Stimulated activated effector memory CD8-positive, alpha-beta T cell treated with anti-CD3 and anti-CD28 coated beads, Interleukin-12 subunit alpha, Interleukin-12 subunit beta, amount 100 ng/mL, for 72 hours (primary cell): ENCODE data around the gene PRSS50.
"Not testable (repeated sequence)": the region's sequence is repeated elsewhere in the genome, so short reads cannot be mapped to it uniquely, and the experiment has no call there.

Experiments used
- ATAC-seq: fragments of 150-1000 bp; cut with Tn5 transposase; 2 replicates; pipeline ENCODE4 v1.10.0; 2021
- DNase-seq, 2 donors: peaks; one replicate each; pipeline ENCODE4 v3.0.0; 2021 to 2022; ENCODE audit warnings: low spot score in 2 of 2
- H3K27ac Mint-ChIP-seq: one replicate; pipeline ENCODE4 v1.8.0; 2022; ENCODE audit warnings: mild to moderate bottlenecking, mixed read lengths
- H3K36me3 Mint-ChIP-seq: one replicate; pipeline ENCODE4 v1.8.0; 2022; ENCODE audit warnings: mild to moderate bottlenecking, mixed read lengths
- H3K4me1 Mint-ChIP-seq: one replicate; pipeline ENCODE4 v1.8.0; 2022; ENCODE audit warnings: mixed read lengths
- H3K4me3 Mint-ChIP-seq: one replicate; pipeline ENCODE4 v1.8.0; 2022; ENCODE audit warnings: mild to moderate bottlenecking, mixed read lengths
- H3K9me3 Mint-ChIP-seq: one replicate; pipeline ENCODE4 v1.8.0; 2022; ENCODE audit warnings: mixed read lengths

The PRSS50 gene, protein sequence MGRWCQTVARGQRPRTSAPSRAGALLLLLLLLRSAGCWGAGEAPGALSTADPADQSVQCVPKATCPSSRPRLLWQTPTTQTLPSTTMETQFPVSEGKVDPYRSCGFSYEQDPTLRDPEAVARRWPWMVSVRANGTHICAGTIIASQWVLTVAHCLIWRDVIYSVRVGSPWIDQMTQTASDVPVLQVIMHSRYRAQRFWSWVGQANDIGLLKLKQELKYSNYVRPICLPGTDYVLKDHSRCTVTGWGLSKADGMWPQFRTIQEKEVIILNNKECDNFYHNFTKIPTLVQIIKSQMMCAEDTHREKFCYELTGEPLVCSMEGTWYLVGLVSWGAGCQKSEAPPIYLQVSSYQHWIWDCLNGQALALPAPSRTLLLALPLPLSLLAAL

DNA sequence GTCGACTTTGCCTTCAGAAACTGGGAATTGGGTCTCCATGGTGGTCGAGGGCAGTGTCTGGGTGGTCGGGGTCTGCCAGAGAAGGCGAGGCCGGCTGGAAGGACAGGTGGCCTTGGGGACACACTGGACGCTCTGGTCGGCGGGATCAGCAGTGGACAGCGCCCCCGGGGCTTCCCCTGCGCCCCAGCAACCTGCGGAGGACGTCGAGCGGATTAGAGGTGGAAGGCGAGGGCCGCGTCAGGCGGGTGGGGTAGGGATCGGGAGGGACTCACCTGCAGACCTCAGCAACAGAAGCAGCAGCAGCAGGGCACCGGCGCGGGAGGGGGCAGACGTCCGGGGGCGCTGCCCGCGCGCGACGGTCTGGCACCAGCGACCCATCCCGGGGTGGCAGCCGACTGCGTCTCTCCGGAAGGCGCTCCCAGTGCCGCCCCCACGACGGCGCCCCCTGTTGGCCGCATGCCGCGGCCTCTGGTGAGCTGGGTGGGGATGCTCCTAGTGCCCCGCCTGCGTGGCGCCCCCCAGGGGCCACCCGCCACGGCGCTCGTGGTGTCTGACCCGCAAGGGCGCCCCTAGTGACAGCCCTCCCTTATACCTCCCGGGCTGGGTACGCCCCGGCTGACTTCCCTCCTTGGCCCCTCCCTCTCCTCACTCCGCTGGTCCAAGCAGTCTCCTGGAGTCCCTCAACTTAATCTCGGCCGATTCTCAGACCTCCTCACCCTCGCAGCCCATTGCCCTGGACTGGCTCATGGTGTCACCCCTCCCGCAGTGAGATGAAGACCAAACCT lies at the start of gene PRSS50:
Gene PRSS50 (minus strand): TSS at position 423 of the 785 bp plus-strand sequence. CDS start 45 bp downstream, at position 378.
- H3K9me3 Mint-ChIP-seq: no peaks in the 10 kb centered on the region
- ATAC-seq (no peak), DNase-seq (peak in 1 of 2 donors; percentile 51)
- H3K36me3 Mint-ChIP-seq: no peaks in the 10 kb centered on the region
- H3K27ac Mint-ChIP-seq: no peak within 1 kb of the TSS
- no peak within 1 kb of the TSS for H3K4me3 Mint-ChIP-seq
- H3K4me1 Mint-ChIP-seq: peaks cover 17% of the 10 kb centered on the region

DNA sequence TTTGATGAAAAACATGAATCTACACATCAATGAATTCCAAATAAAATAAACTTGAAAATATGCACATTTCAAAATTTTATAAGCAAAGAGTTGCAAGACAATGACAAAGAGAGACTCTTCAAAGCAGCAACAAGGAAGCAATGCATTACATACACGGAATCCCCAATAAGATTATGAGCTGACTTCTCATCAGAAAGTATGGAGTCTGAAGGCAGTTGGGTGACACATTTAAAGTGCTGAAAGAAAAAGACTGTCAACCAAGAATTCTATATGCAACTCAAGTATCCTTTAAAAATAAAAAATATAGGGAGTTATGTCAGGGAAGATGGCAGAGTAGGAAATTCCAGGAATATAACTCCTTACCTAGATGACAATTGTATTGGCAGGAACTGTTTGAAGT lies 46.5 kb upstream of the PRSS50 start:
- H3K9me3 Mint-ChIP-seq: peaks cover 29% of the 10 kb centered on the region
- H3K4me3 Mint-ChIP-seq: no peak overlapping the region
- H3K27ac Mint-ChIP-seq: no peak overlapping the region
- DNase-seq (no peak), ATAC-seq (no peak)
- H3K36me3 Mint-ChIP-seq: no peaks in the 10 kb centered on the region
- H3K4me1 Mint-ChIP-seq: no peaks in the 10 kb centered on the region

DNA sequence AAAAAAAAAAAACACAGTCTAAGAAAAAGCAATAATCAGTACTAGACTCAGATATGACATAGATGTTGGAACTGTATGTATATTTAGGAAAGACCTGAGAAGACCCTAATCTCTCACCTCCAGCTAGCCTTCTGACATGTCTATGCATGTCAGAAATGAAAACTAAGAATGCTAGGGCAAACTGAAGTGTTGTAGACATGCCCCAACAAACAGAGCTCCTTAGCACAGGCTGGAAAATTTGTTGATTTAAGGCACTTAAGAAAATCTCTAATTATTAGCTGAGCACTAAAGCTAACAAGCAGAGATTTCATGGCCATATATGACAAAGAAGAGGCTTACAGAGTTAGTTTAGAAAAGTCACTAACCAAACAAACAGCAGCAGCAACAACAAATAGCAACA lies 45.5 kb upstream of the PRSS50 start:
- Mint-ChIP-seq H3K36me3 (no peaks in the 10 kb centered on the region), H3K27ac (no peak overlapping the region), H3K4me3 (no peak overlapping the region), H3K4me1 (no peaks in the 10 kb centered on the region), H3K9me3 (peaks cover 24% of the 10 kb centered on the region)
- DNase-seq (no peak), ATAC-seq (no peak)

DNA sequence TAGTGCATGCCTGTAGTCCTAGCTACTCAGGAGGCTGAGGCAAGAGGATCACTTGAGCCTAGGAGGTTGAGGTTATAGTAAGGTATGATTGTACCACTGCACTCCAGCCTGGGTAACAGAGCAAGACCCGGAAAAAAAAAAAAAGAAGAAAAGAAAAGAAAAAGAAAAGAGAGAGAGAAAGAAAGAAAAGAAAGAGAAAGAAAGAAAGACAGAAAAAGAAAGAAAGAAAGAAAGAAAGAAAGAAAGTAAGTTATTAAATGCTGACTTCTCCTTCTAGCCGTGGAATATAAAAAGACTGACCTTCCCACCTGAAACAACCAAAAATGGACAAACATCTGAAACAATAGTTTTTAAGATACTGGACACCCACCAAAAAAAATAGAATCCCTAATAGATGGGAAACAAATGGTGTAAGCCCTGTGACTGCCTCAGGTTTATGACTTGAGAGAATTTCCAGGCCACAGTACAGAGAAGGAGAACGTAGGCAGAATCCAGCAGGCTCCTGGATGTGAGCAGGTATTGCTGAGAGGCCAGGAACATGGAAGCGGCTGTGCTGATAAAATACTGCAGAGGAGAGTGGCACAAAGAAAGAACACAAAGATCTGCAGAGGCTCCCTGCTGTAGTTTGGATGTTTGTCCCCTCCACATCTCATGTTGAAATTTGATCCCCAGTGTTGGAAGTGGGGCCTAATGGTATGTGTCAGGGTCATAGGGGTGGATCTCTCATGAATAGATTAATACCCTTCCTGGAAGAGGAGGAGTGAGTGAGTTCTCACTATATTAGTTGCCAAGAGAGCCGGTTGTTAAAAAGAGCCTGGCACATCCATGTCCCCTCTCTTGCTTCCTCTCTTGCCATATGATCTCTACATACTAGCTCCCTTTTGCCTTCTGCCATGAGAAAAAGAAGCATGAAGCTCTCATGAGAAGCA lies 41.8 kb upstream of the PRSS50 start:
- Mint-ChIP-seq H3K4me3 (no peak overlapping the region), H3K36me3 (no peaks in the 10 kb centered on the region), H3K27ac (no peak overlapping the region), H3K9me3 (peaks cover 16% of the 10 kb centered on the region), H3K4me1 (no peaks in the 10 kb centered on the region)
- ATAC-seq (no peak), DNase-seq (no peak)

DNA sequence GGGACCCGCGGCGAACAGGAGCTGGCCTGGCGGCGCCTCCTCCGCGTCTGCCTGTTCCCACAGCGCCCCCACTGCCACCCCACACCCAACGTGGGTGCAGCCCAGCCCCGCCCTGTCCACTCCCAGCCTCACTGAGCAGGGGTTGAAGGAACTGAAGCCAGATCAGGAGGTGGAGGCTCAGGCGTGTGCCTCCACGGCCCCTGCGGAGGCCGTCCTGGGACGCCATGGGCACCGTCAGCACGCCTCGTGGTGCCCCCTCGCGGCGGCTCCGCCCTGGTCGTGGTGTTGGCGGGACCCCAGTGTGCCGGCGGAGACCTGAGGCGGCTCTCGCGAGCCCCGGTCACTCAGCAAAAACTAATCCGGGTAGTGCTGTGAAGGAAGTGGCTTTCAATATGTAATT lies 39.0 kb upstream of the PRSS50 start:
- no peak for DNase-seq
- Mint-ChIP-seq H3K4me1 (no peaks in the 10 kb centered on the region), H3K9me3 (no peaks in the 10 kb centered on the region), H3K4me3 (no peak overlapping the region), H3K27ac (no peak overlapping the region), H3K36me3 (no peaks in the 10 kb centered on the region)
- ATAC-seq: no peak

DNA sequence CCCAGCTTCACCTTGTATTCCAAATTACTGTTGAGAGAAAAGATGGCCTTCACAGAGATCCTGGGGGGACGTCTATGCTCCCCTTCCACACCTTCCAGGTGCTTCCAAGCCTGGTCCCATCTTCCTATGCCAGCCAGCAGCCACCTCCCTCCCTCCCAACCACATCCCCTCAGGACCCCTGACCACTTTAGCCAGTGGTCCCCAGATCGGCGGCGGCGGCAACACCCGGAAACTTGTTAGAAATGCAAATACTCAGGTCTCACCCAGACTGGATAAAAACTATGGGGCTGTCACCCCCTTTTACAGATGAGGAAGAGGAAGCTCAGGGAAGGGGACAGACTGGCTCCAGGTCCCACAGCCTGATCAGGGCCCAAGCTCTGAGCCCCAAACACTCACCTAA lies 38.0 kb upstream of the PRSS50 start:
- peak overlapping the region; percentile 23 for H3K27ac Mint-ChIP-seq
- H3K4me1 Mint-ChIP-seq: no peaks in the 10 kb centered on the region
- DNase-seq: no peak
- ATAC-seq: no peak
- H3K4me3 Mint-ChIP-seq: no peak overlapping the region
- no peaks in the 10 kb centered on the region for H3K9me3 Mint-ChIP-seq
- no peaks in the 10 kb centered on the region for H3K36me3 Mint-ChIP-seq

DNA sequence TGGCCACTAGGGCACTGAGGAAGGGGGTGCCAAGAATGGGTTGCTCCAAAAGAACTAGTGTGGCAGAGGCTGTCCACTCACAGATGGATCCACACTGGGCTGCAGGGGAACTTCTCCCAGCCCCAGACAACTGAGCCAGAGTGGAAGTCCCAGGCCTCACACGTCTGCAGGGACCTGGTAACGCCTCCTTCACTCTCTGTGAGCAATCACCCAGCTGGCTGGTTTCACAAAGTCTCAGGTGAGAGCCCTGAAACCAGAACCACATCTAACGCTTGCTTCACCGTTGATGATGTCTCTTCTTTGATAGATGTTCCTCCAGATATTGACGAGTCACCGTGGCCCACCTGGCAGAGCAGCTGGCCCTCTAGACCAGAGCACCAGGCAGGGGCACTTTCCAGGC lies 35.5 kb upstream of the PRSS50 start:
- H3K9me3 Mint-ChIP-seq, H3K36me3 Mint-ChIP-seq, H3K4me1 Mint-ChIP-seq, H3K4me3 Mint-ChIP-seq, DNase-seq, H3K27ac Mint-ChIP-seq: not testable (repeated sequence)
- peak; percentile 29 for ATAC-seq

DNA sequence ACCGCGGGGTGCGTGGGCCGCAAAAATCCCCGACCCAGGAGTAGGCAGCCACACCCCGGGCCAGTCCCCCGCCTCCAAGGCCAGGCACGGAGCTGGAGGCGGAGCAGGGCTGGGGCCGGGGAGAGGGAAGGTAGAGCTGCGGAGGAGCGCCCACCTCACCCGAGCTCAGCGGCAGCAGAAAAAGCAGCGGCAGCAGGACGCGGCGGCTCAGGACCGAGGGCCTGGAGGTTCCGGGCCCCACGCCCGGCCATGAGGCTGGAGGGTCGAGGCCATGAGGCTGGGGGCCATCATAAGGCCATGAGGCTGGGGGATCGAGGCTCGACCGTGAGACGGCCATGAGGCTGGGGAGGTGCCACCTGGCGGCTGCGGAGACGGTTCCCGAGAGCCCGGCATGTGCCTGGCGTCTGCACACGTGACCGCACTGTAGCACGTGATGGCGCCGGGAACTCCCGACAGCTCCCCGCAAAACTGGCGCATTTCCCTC lies 32.9 kb upstream of the PRSS50 start:
- Mint-ChIP-seq H3K9me3 (no peaks in the 10 kb centered on the region), H3K36me3 (no peaks in the 10 kb centered on the region), H3K4me3 (no peak overlapping the region), H3K4me1 (no peaks in the 10 kb centered on the region), H3K27ac (no peak overlapping the region)
- no peak for ATAC-seq
- no peak for DNase-seq

DNA sequence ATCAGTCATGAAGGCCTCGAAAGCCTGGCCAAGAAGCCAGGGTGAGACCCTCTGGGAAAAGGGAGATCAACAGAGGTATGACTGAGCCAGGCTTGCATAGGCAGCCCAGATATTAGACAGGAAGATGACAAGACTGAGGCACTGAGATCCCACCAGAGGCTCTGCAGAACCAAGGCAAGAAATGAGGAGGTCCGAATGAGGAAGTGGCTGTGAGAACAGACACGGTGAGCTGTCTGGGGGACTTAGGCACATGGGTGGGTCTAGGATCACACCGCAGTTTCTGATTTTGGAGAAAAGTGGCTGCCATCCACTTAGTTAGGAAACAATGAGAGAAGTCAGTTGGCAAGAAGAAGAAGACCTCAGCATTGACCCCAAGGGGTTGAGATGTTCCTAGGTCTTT lies 31.5 kb upstream of the PRSS50 start:
- ATAC-seq (no peak), DNase-seq (no peak)
- H3K9me3 Mint-ChIP-seq: no peaks in the 10 kb centered on the region
- no peaks in the 10 kb centered on the region for H3K36me3 Mint-ChIP-seq
- no peak overlapping the region for H3K27ac Mint-ChIP-seq
- H3K4me3 Mint-ChIP-seq: no peak overlapping the region
- H3K4me1 Mint-ChIP-seq: no peaks in the 10 kb centered on the region

DNA sequence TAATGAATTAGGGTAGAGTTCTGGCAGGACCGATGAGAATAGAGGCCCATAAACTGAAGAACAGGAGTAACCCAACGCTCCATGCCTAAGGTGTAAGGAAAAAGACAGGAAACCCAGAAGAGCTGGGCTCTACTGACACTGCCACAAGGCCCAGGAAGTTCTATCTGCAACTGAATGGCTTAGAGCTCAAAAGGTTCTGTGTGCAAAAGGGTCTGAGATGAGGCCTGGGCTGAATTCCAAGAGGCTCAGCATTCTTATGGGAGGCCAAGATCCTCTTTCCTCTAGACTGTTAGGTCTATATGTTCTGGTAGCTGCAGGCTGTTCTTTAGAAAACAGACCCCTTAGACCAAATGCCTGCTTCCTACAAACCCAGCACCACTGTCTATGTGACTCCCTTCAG lies 30.5 kb upstream of the PRSS50 start:
- Mint-ChIP-seq H3K27ac (no peak overlapping the region), H3K4me1 (no peaks in the 10 kb centered on the region), H3K36me3 (no peaks in the 10 kb centered on the region), H3K4me3 (no peak overlapping the region), H3K9me3 (no peaks in the 10 kb centered on the region)
- DNase-seq (no peak), ATAC-seq (no peak)

DNA sequence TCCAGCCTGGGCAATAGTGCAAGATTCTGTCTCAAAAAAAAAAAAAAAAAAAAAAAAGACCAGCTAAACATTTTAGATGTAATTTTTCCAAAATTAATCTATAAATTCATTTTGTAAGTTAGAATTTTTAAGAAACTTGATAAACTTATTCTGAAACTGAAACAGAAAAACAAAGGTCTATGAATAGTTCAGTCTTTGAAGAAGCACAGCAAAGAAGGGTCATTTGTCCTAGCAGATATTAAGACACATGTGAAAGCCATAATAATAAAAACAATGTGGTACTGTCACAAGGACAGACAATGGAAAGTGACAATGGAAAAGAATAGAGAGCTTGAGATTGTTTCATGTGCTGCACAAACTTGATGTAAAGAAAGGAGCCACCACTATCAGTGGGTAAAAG lies 29.0 kb upstream of the PRSS50 start:
- Mint-ChIP-seq H3K4me1 (no peaks in the 10 kb centered on the region), H3K27ac (no peak overlapping the region), H3K9me3 (no peaks in the 10 kb centered on the region), H3K36me3 (no peaks in the 10 kb centered on the region), H3K4me3 (no peak overlapping the region)
- ATAC-seq (no peak), DNase-seq (no peak)

DNA sequence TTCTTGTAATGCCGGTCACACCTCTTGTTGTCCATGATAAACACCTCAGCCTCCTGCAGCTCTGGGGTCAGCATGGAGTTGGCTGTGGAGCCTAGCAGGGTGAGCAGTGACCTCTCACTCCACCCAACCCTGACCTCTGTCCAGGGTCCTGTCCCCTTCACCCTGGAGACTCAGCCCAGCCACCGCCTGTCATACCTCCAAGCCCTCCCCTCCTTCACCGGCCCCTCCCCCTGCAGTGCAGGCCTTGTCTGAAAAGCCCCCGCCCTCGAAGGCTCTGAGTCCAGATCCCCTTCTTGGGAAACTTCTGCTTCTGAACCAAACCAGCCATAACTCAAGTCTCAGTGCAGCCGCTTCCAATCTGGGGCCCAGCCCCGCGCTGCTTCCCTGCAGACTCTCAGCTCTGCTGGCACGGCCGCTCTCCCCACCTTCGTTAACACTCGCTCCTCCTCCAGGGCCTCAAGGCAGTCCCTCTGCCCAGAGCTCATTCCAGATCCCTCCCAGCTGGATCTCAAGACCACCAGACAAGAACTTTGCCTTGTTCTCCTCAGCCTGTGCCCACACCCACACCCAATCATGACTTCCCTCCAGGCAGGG lies 25.4 kb upstream of the PRSS50 start:
- H3K36me3 Mint-ChIP-seq: no peaks in the 10 kb centered on the region
- ATAC-seq: peak; percentile 32

DNA sequence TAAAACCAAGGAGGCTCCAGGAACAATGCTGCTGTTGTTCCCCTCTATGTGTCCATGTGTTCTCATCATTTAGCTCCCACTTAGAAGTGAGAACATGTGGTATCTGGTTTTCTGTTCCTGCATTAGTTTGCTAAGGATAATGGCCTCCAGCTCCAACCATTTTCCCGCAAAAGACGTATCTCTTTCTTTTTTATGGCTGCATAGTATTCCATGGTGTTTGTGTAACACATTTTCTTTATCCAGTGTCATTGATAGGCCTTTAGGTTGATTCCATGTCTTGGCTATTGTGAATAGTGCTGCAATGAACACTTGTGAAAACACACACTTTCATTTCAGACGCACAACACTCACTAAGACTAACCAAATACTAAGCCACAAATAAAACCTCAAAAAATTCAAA lies 21.9 kb upstream of the PRSS50 start:
- H3K9me3 Mint-ChIP-seq, H3K27ac Mint-ChIP-seq, H3K4me1 Mint-ChIP-seq, ATAC-seq, H3K4me3 Mint-ChIP-seq, H3K36me3 Mint-ChIP-seq: not testable (repeated sequence)
- DNase-seq: peak in 1 of 2 donors; percentile 18

More for the DNA sequence above, 25.4 kb upstream of the PRSS50 start:
- H3K27ac Mint-ChIP-seq: no peak overlapping the region
- no peaks in the 10 kb centered on the region for H3K4me1 Mint-ChIP-seq
- H3K4me3 Mint-ChIP-seq: no peak overlapping the region
- no peaks in the 10 kb centered on the region for H3K9me3 Mint-ChIP-seq
- DNase-seq: no peak

DNA sequence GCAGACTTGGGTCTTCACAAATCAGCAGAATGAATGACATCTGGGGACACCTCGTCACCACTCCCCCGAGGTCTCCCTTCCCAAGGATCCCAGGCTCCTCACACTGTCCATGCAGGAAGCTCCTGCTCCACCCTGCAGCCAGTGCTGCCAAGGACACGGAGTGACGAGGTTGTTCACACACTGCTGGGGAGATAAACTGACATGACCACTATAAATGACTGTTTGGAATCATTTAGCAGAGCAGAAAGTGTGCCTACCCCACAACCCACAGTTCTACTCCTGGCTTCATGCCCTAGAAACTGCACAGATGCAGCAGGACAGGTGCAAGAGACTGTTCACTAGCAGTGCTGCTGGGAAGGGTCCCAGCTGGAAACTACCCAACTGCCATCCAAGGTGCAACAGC lies 19.7 kb upstream of the PRSS50 start:
- no peak for ATAC-seq
- H3K9me3 Mint-ChIP-seq: no peaks in the 10 kb centered on the region
- H3K4me1 Mint-ChIP-seq: no peaks in the 10 kb centered on the region
- H3K36me3 Mint-ChIP-seq: no peaks in the 10 kb centered on the region
- DNase-seq: peak in 1 of 2 donors; percentile 32
- no peak overlapping the region for H3K27ac Mint-ChIP-seq
- no peak overlapping the region for H3K4me3 Mint-ChIP-seq
